ENCODE measurements around the gene NFAT5.

NFAT5 gene

GRCh38 chr16:69732101-69732500, 166.3 kb downstream of the NFAT5 start:
- no peak for DNase-seq (ENCODE audit: low read depth in 1 of 2, low spot score in 1 of 2)

DNA sequence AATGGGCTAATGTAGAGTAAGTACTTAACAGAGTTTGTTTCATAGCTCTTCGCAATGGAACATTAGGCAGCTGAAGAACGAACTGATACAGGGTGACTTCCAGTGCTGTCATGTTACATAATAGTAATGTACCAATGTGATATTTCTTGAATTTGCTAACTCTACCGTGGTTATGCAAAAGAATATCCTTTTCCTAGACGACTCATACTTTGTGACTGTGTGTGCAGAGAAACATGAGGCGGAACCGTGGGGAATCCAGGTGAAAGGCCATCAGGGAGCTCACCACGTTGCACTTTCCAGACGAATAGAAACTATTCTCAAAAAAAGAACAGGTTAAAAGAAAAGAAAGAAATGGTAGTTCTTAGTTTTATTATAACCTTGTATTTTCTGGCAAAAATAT, 175.8 kb downstream of the NFAT5 start:
- DNase-seq (ENCODE audit: low read depth in 1 of 2, low spot score in 1 of 2) = no peak

GRCh38 chr16:69741951-69742904, 176.5 kb downstream of the NFAT5 start:
- no peak for DNase-seq (ENCODE audit: low read depth in 1 of 2, low spot score in 1 of 2)

GRCh38 chr16:69744363-69745231, 178.8 kb downstream of the NFAT5 start:
- DNase-seq (ENCODE audit: low read depth in 1 of 2, low spot score in 1 of 2) = no peak

- DNase-seq (ENCODE audit: low read depth in 1 of 2, low spot score in 1 of 2) = no peak
These were observed 179.5 kb downstream of the NFAT5 start for GRCh38 chr16:69745232-69745612.

DNA sequence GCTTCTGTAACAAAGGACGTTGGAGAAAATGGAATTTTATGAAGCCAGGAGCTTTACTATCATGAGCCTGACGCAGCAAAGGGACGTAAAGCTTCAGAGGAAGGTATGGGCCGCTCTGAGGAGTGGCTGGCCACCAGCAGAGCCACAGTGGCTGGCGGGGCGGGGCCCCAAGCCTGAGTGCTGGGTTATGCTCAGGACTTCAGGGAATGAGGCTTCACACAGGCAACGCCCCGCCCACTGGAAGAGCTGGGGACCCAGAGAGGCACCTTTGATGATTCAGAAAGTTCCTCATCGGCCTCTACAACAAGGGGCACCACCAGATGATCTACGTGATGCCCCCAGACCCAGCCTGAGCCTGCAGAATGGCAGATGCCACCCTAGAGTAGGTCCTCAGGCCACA, 180.2 kb downstream of the NFAT5 start:
- no peak for DNase-seq (ENCODE audit: low read depth in 1 of 2, low spot score in 1 of 2)

DNA sequence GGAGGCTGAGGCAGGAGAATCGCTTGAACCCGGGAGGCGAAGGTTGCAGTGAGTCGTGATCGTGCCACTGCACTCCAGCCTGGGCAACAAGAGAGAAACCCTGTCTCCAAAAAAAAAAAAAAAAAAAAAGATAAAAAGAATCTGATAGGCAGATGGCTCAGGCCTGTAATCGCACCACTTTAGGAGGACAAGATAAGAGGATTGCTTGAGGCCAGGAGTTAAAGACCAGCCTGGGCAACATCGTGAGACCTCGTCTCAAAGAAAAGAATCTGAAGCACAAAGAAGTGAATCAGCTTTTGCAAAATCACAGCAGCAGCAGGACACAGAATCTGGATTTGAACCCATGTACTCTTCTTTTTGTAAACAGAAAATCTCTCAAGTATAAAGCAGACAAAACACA, 181.3 kb downstream of the NFAT5 start:
- DNase-seq (ENCODE audit: low read depth in 1 of 2, low spot score in 1 of 2) = no peak

DNA sequence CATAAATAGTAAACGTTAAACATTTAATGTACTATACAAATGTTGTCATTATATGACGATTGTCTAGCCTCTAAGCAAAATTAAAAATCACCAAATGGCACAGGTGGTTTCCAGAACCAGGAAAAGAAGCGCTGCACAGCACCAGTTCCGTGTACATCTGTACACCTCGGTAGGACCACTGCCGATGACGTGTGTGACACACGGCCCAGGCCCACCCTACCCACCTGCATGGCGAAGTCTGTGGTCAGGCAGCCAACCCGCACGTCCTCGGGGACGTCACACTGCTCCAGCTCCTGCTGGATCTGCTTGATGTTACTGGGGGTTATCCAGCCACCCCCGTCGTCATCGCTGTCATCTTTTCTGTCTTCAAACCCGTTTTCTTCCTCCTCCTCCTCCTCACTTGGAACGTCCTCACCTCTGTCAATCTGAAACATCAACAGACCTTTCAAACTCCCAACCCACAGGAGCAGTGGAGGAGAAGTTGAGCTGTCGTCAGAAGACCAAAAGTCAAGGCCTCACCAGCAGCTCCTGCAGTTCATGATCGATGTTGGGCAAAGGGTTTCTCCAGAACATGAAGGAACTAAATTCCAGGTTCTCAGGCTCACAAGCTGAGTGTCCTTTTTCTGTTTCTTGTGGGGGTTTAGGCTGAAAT, 183.1 kb downstream of the NFAT5 start:
- no peak for DNase-seq (ENCODE audit: low read depth in 1 of 2, low spot score in 1 of 2)

- DNase-seq (ENCODE audit: low read depth in 1 of 2, low spot score in 1 of 2) = no peak
These were observed 188.3 kb downstream of the NFAT5 start for GRCh38 chr16:69754143-69754468.

Measured in activated T-helper 1 cell treated with anti-CD3 and anti-CD28 coated beads, Interleukin-2, amount 50 U/mL, for 16 hours (primary cell).